CD8-positive, alpha-beta memory T cell (primary cell): Measurements from ENCODE around the gene GFOD2. TPM values are rescaled to one million over a fixed set of nuclear protein-coding genes. Genes with fewer than 3 reads are reported as not detected.
A peak's percentile ranks its signal among the peaks of the same experiment; 100 is the strongest.

Source experiments
- CTCF ChIA-PET: fragments of 350-600 bp; sonication (Branson Sonifier 250); formaldehyde crosslinking; loops from one replicate; lab custom pipeline; 2021; ENCODE audit warnings: antibody characterized with exemption; lab: Charles Lee
- POLR2A ChIA-PET: fragments of 350-600 bp; sonication (Branson Sonifier 250); formaldehyde crosslinking; loops from one replicate; lab custom pipeline; 2021; ENCODE audit warnings: antibody characterized with exemption; lab: Charles Lee
- DNase-seq, 5 donors: peaks; one replicate each; pipeline versions ENCODE4 v3.0.0 to v3.0.0-alpha.2; 2020 to 2022; ENCODE audit warnings: mixed read lengths in 1 of 5
- H3K27ac ChIP-seq: one replicate; pipeline ENCODE4 v1.7.0; 2013; ENCODE audit warnings: low read depth, mild to moderate bottlenecking, low read length, moderate library complexity
- H3K27me3 ChIP-seq: 2 replicates; pipeline ENCODE4 v1.7.0; 2013; ENCODE audit warnings: low read length, mild to moderate bottlenecking; ENCODE audit not compliant: insufficient read depth, poor library complexity, severe bottlenecking
- H3K36me3 ChIP-seq: 2 replicates; pipeline ENCODE4 v1.7.0; 2013; ENCODE audit warnings: mild to moderate bottlenecking, low read length, moderate library complexity; ENCODE audit not compliant: insufficient read depth
- H3K4me1 ChIP-seq: 2 replicates; pipeline ENCODE4 v1.7.0; 2013; ENCODE audit warnings: mild to moderate bottlenecking, low read length, moderate library complexity; ENCODE audit not compliant: insufficient read depth
- H3K4me3 ChIP-seq: 2 replicates; pipeline ENCODE4 v1.7.0; 2013; ENCODE audit warnings: mild to moderate bottlenecking, low read length
- H3K9me3 ChIP-seq: 2 replicates; pipeline ENCODE4 v1.7.0; 2013; ENCODE audit warnings: mild to moderate bottlenecking, low read length
- H3K27ac Mint-ChIP-seq, 8 donors: one replicate each; pipeline ENCODE4 v1.8.0; 2020 to 2021; ENCODE audit warnings: mixed read lengths in 8 of 8, mild to moderate bottlenecking in 6 of 8, inconsistent platforms in 3 of 8, moderate library complexity in 3 of 8
- H3K27me3 Mint-ChIP-seq, 2 donors: one replicate each; pipeline ENCODE4 v1.8.0; 2020 to 2021; ENCODE audit warnings: mixed read lengths in 2 of 2, mild to moderate bottlenecking in 1 of 2, moderate library complexity in 1 of 2
- H3K36me3 Mint-ChIP-seq, 3 donors: one replicate each; pipeline ENCODE4 v1.8.0; 2020 to 2021; ENCODE audit warnings: mixed read lengths in 3 of 3, inconsistent platforms in 1 of 3, mild to moderate bottlenecking in 1 of 3
- H3K4me1 Mint-ChIP-seq, 3 donors: one replicate each; pipeline ENCODE4 v1.8.0; 2020 to 2021; ENCODE audit warnings: mixed read lengths in 3 of 3, inconsistent platforms in 1 of 3, mild to moderate bottlenecking in 1 of 3
- H3K4me3 Mint-ChIP-seq, 7 donors: one replicate each; pipeline ENCODE4 v1.8.0; 2020 to 2021; ENCODE audit warnings: mixed read lengths in 7 of 7, mild to moderate bottlenecking in 6 of 7, moderate library complexity in 4 of 7, inconsistent platforms in 2 of 7
- H3K9me3 Mint-ChIP-seq, 5 donors: one replicate each; pipeline ENCODE4 v1.8.0; 2020 to 2022; ENCODE audit warnings: mixed read lengths in 5 of 5, mild to moderate bottlenecking in 3 of 5, moderate library complexity in 2 of 5, inconsistent platforms in 1 of 5
- polyA plus RNA-seq: library from polyadenylated mRNA; unstranded; fragments of 300-500 nt; fragmentation: Illumina TruSeq; gene quantifications from one replicate; pipeline ENCODE4 v1.2.3, GENCODE V29; 2021
- total RNA-seq, 2 experiments: library from RNA; stranded (reverse); gene quantifications; one replicate each; pipeline ENCODE4 v1.2.3, GENCODE V29; 2021

The GFOD2 gene
- total and polyA plus RNA-seq, 3 experiments from 2014 or later = 11.2 to 23.7 (median 21.3) TPM

GRCh38 chr16:67723151-67723910 lies 4.2 kb upstream of the GFOD2 start:
- H3K36me3 Mint-ChIP-seq = peaks cover 0 to 50% (median 1%) of the 10 kb centered on the region in 3 donors
- ChIA-PET POLR2A (no interaction called here), CTCF (interaction anchor here (1.2 kb wide), 1 partner anchor 78 kb away, joined by 3 read pairs; the partner anchor contains the start of gene CARMIL2)
- no peak overlapping the region for H3K4me3 Mint-ChIP-seq
- DNase-seq = peak in 1 of 5 donors; percentile 13
- H3K4me1 ChIP-seq = peaks cover 14% of the 10 kb centered on the region
- H3K36me3 ChIP-seq = peaks cover 3% of the 10 kb centered on the region
- H3K4me1 Mint-ChIP-seq = peaks cover 18 to 27% (median 26%) of the 10 kb centered on the region in 3 donors
- no peak overlapping the region for H3K4me3 ChIP-seq
- H3K27me3 Mint-ChIP-seq = no peaks in the 10 kb centered on the region
- peak overlapping the region in 1 of 8 donors; percentile 60 for H3K27ac Mint-ChIP-seq
- no peaks in the 10 kb centered on the region for H3K27me3 ChIP-seq
- no peaks in the 10 kb centered on the region for H3K9me3 Mint-ChIP-seq
- H3K9me3 ChIP-seq = no peaks in the 10 kb centered on the region
- no peak overlapping the region for H3K27ac ChIP-seq

- peaks cover 19% of the 10 kb centered on the region for H3K4me1 ChIP-seq
- no peaks in the 10 kb centered on the region for H3K27me3 ChIP-seq
- H3K36me3 Mint-ChIP-seq = peaks cover 0 to 25% (median 1%) of the 10 kb centered on the region in 3 donors
- H3K36me3 ChIP-seq = no peaks in the 10 kb centered on the region
- H3K4me3 Mint-ChIP-seq = peak overlapping the region; percentile 89 to 97 (median 96)
- no peaks in the 10 kb centered on the region for H3K9me3 Mint-ChIP-seq
- H3K9me3 ChIP-seq = no peaks in the 10 kb centered on the region
- peak overlapping the region; percentile 97 to 100 (median 99) for H3K27ac Mint-ChIP-seq
- DNase-seq = no peak
- H3K4me3 ChIP-seq = peak overlapping the region; percentile 99
- no peak overlapping the region for H3K27ac ChIP-seq
- peaks cover 27 to 42% (median 42%) of the 10 kb centered on the region in 3 donors for H3K4me1 Mint-ChIP-seq
- CTCF ChIA-PET = interaction anchor here (1.2 to 1.6 kb wide), 3 partner anchors 9 to 199 kb away, joined by 3 to 6 read pairs (median 4); no protein-coding TSS in a partner anchor
- POLR2A ChIA-PET = interaction anchor here (1.2 kb wide), 1 partner anchor 96 kb away, joined by 3 read pairs; no protein-coding TSS in a partner anchor
- no peaks in the 10 kb centered on the region for H3K27me3 Mint-ChIP-seq
Observed at GRCh38 chr16:67720236-67720635, 1.1 kb upstream of the GFOD2 start.

GRCh38 chr16:67719778-67720144 lies 645 bp upstream of the GFOD2 start:
- H3K36me3 ChIP-seq = no peaks in the 10 kb centered on the region
- Mint-ChIP-seq H3K9me3 (no peaks in the 10 kb centered on the region), H3K4me1 (peaks cover 27 to 45% (median 42%) of the 10 kb centered on the region in 3 donors), H3K36me3 (peaks cover 0 to 20% (median 1%) of the 10 kb centered on the region in 3 donors), H3K27me3 (no peaks in the 10 kb centered on the region), H3K27ac (peak overlapping the region; percentile 97 to 100 (median 99)), H3K4me3 (peak overlapping the region; percentile 89 to 97 (median 96))
- DNase-seq = no peak
- H3K4me3 ChIP-seq = peak overlapping the region; percentile 99
- ChIA-PET POLR2A (interaction anchor here (0.5 to 1.4 kb wide), 5 partner anchors 74 to 279 kb away, joined by 3 to 11 read pairs (median 3); partner anchors contain the start of genes DPEP2, RANBP10 and TSNAXIP1), CTCF (interaction anchor here (0.7 to 1.8 kb wide), 8 partner anchors 9 to 198 kb away, joined by 3 to 6 read pairs (median 4); partner anchors contain the start of genes RANBP10 and TSNAXIP1)
- H3K27ac ChIP-seq = peak overlapping the region; percentile 88
- no peaks in the 10 kb centered on the region for H3K27me3 ChIP-seq
- peaks cover 19% of the 10 kb centered on the region for H3K4me1 ChIP-seq
- H3K9me3 ChIP-seq = no peaks in the 10 kb centered on the region

- no peak for DNase-seq
- Mint-ChIP-seq H3K36me3 (peaks cover 0 to 16% (median 2%) of the 10 kb centered on the region in 3 donors), H3K4me1 (peaks cover 29 to 52% (median 49%) of the 10 kb centered on the region in 3 donors), H3K27me3 (no peaks in the 10 kb centered on the region), H3K4me3 (peak overlapping the region; percentile 89 to 97 (median 96)), H3K27ac (peak overlapping the region in 7 of 8 donors; percentile 58 to 100 (median 91)), H3K9me3 (no peaks in the 10 kb centered on the region)
- H3K27ac ChIP-seq = peak overlapping the region; percentile 88
- ChIA-PET CTCF (interaction anchor here (0.8 to 1.8 kb wide), 8 partner anchors 10 to 197 kb away, joined by 3 to 6 read pairs (median 3); partner anchors contain the start of genes RANBP10 and TSNAXIP1), POLR2A (interaction anchor here (0.5 to 1.4 kb wide), 3 partner anchors 88 to 568 kb away, joined by 3 to 11 read pairs (median 3); partner anchors contain the start of genes RANBP10 and TSNAXIP1)
- H3K27me3 ChIP-seq = no peaks in the 10 kb centered on the region
- H3K9me3 ChIP-seq = no peaks in the 10 kb centered on the region
- H3K4me3 ChIP-seq = peak overlapping the region; percentile 99
- peaks cover 19% of the 10 kb centered on the region for H3K4me1 ChIP-seq
- H3K36me3 ChIP-seq = no peaks in the 10 kb centered on the region
Observed at GRCh38 chr16:67718668-67719047, 458 bp downstream of the GFOD2 start.

GRCh38 chr16:67716097-67716496 lies 3.0 kb downstream of the GFOD2 start:
- H3K27me3 Mint-ChIP-seq = no peaks in the 10 kb centered on the region
- no peak overlapping the region for H3K4me3 ChIP-seq
- no peak overlapping the region for H3K27ac ChIP-seq
- no peaks in the 10 kb centered on the region for H3K36me3 ChIP-seq
- peaks cover 19% of the 10 kb centered on the region for H3K4me1 ChIP-seq
- peaks cover 0 to 14% (median 5%) of the 10 kb centered on the region in 3 donors for H3K36me3 Mint-ChIP-seq
- H3K4me3 Mint-ChIP-seq = peak overlapping the region in 1 of 7 donors; percentile 38
- H3K4me1 Mint-ChIP-seq = peaks cover 29 to 66% (median 59%) of the 10 kb centered on the region in 3 donors
- POLR2A ChIA-PET = interaction anchor here (0.6 kb wide), 2 partner anchors 9 to 429 kb away, joined by 3 to 4 read pairs; no protein-coding TSS in a partner anchor
- no peaks in the 10 kb centered on the region for H3K9me3 ChIP-seq
- H3K9me3 Mint-ChIP-seq = no peaks in the 10 kb centered on the region
- no peak overlapping the region for H3K27ac Mint-ChIP-seq
- no peak for DNase-seq
- H3K27me3 ChIP-seq = no peaks in the 10 kb centered on the region
- CTCF ChIA-PET = interaction anchor here (1.1 kb wide), 1 partner anchor 169 kb away, joined by 3 read pairs; no protein-coding TSS in a partner anchor

GRCh38 chr16:67714522-67714921 lies 4.6 kb downstream of the GFOD2 start:
- Histone ChIP-seq H3K27me3 (no peaks in the 10 kb centered on the region), H3K27ac (no peak overlapping the region), H3K9me3 (no peaks in the 10 kb centered on the region), H3K4me3 (no peak overlapping the region), H3K4me1 (peaks cover 10% of the 10 kb centered on the region), H3K36me3 (no peaks in the 10 kb centered on the region)
- peaks cover 0 to 12% (median 7%) of the 10 kb centered on the region in 3 donors for H3K36me3 Mint-ChIP-seq
- peak overlapping the region in 1 of 7 donors; percentile 32 for H3K4me3 Mint-ChIP-seq
- no peaks in the 10 kb centered on the region for H3K27me3 Mint-ChIP-seq
- peak overlapping the region in 1 of 8 donors; percentile 54 for H3K27ac Mint-ChIP-seq
- POLR2A ChIA-PET = no interaction called here
- CTCF ChIA-PET = interaction anchor here (1.2 kb wide), 2 partner anchors 102 to 228 kb away, joined by 3 to 4 read pairs; no protein-coding TSS in a partner anchor
- H3K9me3 Mint-ChIP-seq = no peaks in the 10 kb centered on the region
- H3K4me1 Mint-ChIP-seq = peaks cover 15 to 56% (median 47%) of the 10 kb centered on the region in 3 donors
- DNase-seq = no peak

GRCh38 chr16:67713647-67714273 lies 5.4 kb downstream of the GFOD2 start:
- H3K4me3 ChIP-seq = no peak overlapping the region
- no peaks in the 10 kb centered on the region for H3K27me3 ChIP-seq
- POLR2A ChIA-PET = interaction anchor here (1.0 kb wide), 1 partner anchor 94 kb away, joined by 3 read pairs; no protein-coding TSS in a partner anchor
- no peak for DNase-seq
- H3K4me1 Mint-ChIP-seq = peaks cover 15 to 50% (median 41%) of the 10 kb centered on the region in 3 donors
- no peak overlapping the region for H3K27ac ChIP-seq
- peaks cover 9% of the 10 kb centered on the region for H3K4me1 ChIP-seq
- H3K36me3 Mint-ChIP-seq = peaks cover 0 to 7% (median 7%) of the 10 kb centered on the region in 3 donors
- no peaks in the 10 kb centered on the region for H3K9me3 Mint-ChIP-seq
- no peaks in the 10 kb centered on the region for H3K9me3 ChIP-seq
- CTCF ChIA-PET = no interaction called here
- no peak overlapping the region for H3K4me3 Mint-ChIP-seq
- H3K27ac Mint-ChIP-seq = peak overlapping the region in 2 of 8 donors; percentile 50 to 63
- H3K27me3 Mint-ChIP-seq = no peaks in the 10 kb centered on the region
- no peaks in the 10 kb centered on the region for H3K36me3 ChIP-seq
